Sigmoid colon (tissue), 7 donors: Measurements from ENCODE around the gene TRIM14. TPM values are rescaled to one million over a fixed set of nuclear protein-coding genes. Genes with fewer than 3 reads are reported as not detected.

Experiments used
- DNase-seq: peaks from one replicate; pipeline ENCODE4 v3.0.0-alpha.2; 2019
- H3K27ac ChIP-seq, 4 donors: fragments of 200-600 bp; sonication (generic); one replicate each; pipeline ENCODE4 v1.5.1; 2016 to 2019; ENCODE audit warnings: mild to moderate bottlenecking in 1 of 4
- H3K27me3 ChIP-seq, 3 donors: fragments of 200-600 bp; sonication (generic); one replicate each; pipeline ENCODE4 v1.5.1; 2019; ENCODE audit warnings: mild to moderate bottlenecking in 1 of 3
- H3K36me3 ChIP-seq, 4 donors: fragments of 200-600 bp; sonication (generic); one replicate each; pipeline ENCODE4 v1.5.1; 2016 to 2019
- H3K4me1 ChIP-seq, 4 donors: fragments of 200-600 bp; sonication (generic); one replicate each; pipeline ENCODE4 v1.5.1; 2017 to 2019
- H3K4me3 ChIP-seq, 4 donors: fragments of 200-600 bp; sonication (generic); one replicate each; pipeline ENCODE4 v1.5.1; 2017 to 2019; ENCODE audit warnings: mild to moderate bottlenecking in 2 of 4, moderate library complexity in 1 of 4
- H3K9me3 ChIP-seq, 4 donors: fragments of 200-600 bp in 3 of 4; sonication (generic) in 3 of 4; one replicate each; pipeline versions ENCODE4 v1.5.1 to v1.6.1; 2013 to 2019
- CTCF ChIP-seq, 4 experiments: fragments of 450-650 bp in 3 of 4; fragments of 200-600 bp in 1 of 4; IDR thresholded peaks; one replicate each; pipeline ENCODE4 v1.5.1; 2016 to 2019; ENCODE audit warnings: antibody characterized with exemption in 4 of 4, mild to moderate bottlenecking in 3 of 4, moderate library complexity in 2 of 4
- EP300 ChIP-seq, 4 donors: sonication (generic); formaldehyde crosslinking; IDR thresholded peaks; one replicate each; pipeline ENCODE4 v1.6.1; 2017; ENCODE audit warnings: antibody characterized with exemption in 4 of 4
- POLR2A ChIP-seq, 2 donors: fragments of 450-650 bp; IDR thresholded peaks; one replicate each; pipeline ENCODE4 v1.6.1; 2016; ENCODE audit warnings: antibody characterized with exemption in 2 of 2, mild to moderate bottlenecking in 2 of 2, moderate library complexity in 2 of 2
- POLR2AphosphoS5 ChIP-seq, 4 donors: sonication (generic); formaldehyde crosslinking; IDR thresholded peaks; one replicate each; pipeline ENCODE4 v1.6.1; 2017; ENCODE audit warnings: antibody characterized with exemption in 4 of 4
- WGBS, 2 donors: extraction: QIAGEN DNeasy Blood & Tissue Kit; methylation state at CpG; one replicate each; pipeline ENCODE4 v1.1.7; 2013; 5-methylcytosine and 5-hydroxymethylcytosine counted together
- intact Hi-C: fragments of 100-400 bp; cut with DNase I; formaldehyde crosslinking; loops from one replicate; pipeline ENCODE4 v1.15.1; 2023
- polyA plus RNA-seq, 3 donors: library from polyadenylated mRNA; stranded (reverse); fragments of 200-250 nt; gene quantifications; one replicate each; pipeline ENCODE4 v1.2.3, GENCODE V29; 2013
- total RNA-seq, 4 donors: library from RNA; depleted of rRNA; stranded (reverse); fragments of >200 nt; gene quantifications; one replicate each; pipeline ENCODE4 v1.1.0, GENCODE V29; 2016
- donor health status: healthy with polysubstance abuse.
- donor health status: Bipolar disorder and iron deficiency.
- donor health status: healthy.

The TRIM14 gene
- total and polyA plus RNA-seq, 7 donors = 7.2 to 40.1 (median 13.2) TPM

- Histone ChIP-seq H3K27me3 (no peaks in the 10 kb centered on the region), H3K36me3 (peaks cover 0 to 21% (median 6%) of the 10 kb centered on the region in 4 donors), H3K4me3 (no peak overlapping the region), H3K4me1 (peaks cover 0 to 11% (median 7%) of the 10 kb centered on the region in 4 donors), H3K9me3 (no peaks in the 10 kb centered on the region), H3K27ac (peak overlapping the region in 2 of 4 donors; percentile 18 to 28)
- WGBS, 2 donors = 13 to 33% methylated on average over 13 of the region's 13 CpGs
- intact Hi-C loops = loop anchor here (2.0 to 10.0 kb wide), 2 partner anchors 130 to 188 kb away; no protein-coding TSS in a partner anchor
- TF ChIP-seq CTCF (IDR thresholded peaks at IDR 0.05) = peak in 3 of 4 experiments; percentile 72 to 92 (median 77)
- TF ChIP-seq POLR2A (IDR thresholded peaks at IDR 0.05) = no peak
- no peak for DNase-seq
These were observed 44.7 kb downstream of the TRIM14 start for GRCh38 chr9:98074115-98074990.

- Histone ChIP-seq H3K9me3 (no peaks in the 10 kb centered on the region), H3K36me3 (no peaks in the 10 kb centered on the region), H3K27ac (no peak overlapping the region), H3K27me3 (no peaks in the 10 kb centered on the region), H3K4me3 (no peak overlapping the region), H3K4me1 (peaks cover 0 to 11% (median 7%) of the 10 kb centered on the region in 4 donors)
- intact Hi-C loops = loop anchor here (10.0 kb wide), 1 partner anchor 133 kb away; no protein-coding TSS in a partner anchor
- DNase-seq = no peak
- 17 to 64% methylated on average over 9 of the region's 9 CpGs for WGBS, 2 donors
- no peak for TF ChIP-seq POLR2A (IDR thresholded peaks at IDR 0.05)
- no peak for TF ChIP-seq EP300 (IDR thresholded peaks at IDR 0.05)
- no peak for TF ChIP-seq POLR2AphosphoS5 (IDR thresholded peaks at IDR 0.05)
- no peak for TF ChIP-seq CTCF (IDR thresholded peaks at IDR 0.05)
These were observed 47.3 kb downstream of the TRIM14 start for GRCh38 chr9:98071737-98072136.

GRCh38 chr9:98070704-98071103 is 48.3 kb downstream of the TRIM14 start:
- Histone ChIP-seq H3K27me3 (no peaks in the 10 kb centered on the region), H3K9me3 (no peaks in the 10 kb centered on the region), H3K27ac (no peak overlapping the region), H3K36me3 (peaks cover 0 to 6% (median 0%) of the 10 kb centered on the region in 4 donors), H3K4me3 (no peak overlapping the region), H3K4me1 (peaks cover 0 to 11% (median 7%) of the 10 kb centered on the region in 4 donors)
- no peak for TF ChIP-seq POLR2A (IDR thresholded peaks at IDR 0.05)
- no peak for TF ChIP-seq POLR2AphosphoS5 (IDR thresholded peaks at IDR 0.05)
- TF ChIP-seq EP300 (IDR thresholded peaks at IDR 0.05) = no peak
- no peak for DNase-seq
- 96 to 97% methylated on average over 7 of the region's 7 CpGs for WGBS, 2 donors
- intact Hi-C loops = loop anchor here (10.0 kb wide), 1 partner anchor 134 kb away; no protein-coding TSS in a partner anchor

GRCh38 chr9:98069551-98069950 is 49.5 kb downstream of the TRIM14 start:
- Histone ChIP-seq H3K27ac (no peak overlapping the region), H3K27me3 (no peaks in the 10 kb centered on the region), H3K36me3 (peaks cover 0 to 14% (median under 1%) of the 10 kb centered on the region in 4 donors), H3K9me3 (no peaks in the 10 kb centered on the region), H3K4me1 (peaks cover 0 to 7% (median 6%) of the 10 kb centered on the region in 4 donors), H3K4me3 (no peak overlapping the region)
- no peak for DNase-seq
- TF ChIP-seq EP300 (IDR thresholded peaks at IDR 0.05) (no peak), POLR2A (IDR thresholded peaks at IDR 0.05) (no peak), CTCF (IDR thresholded peaks at IDR 0.05) (no peak), POLR2AphosphoS5 (IDR thresholded peaks at IDR 0.05) (no peak)
- intact Hi-C loops = no loop called here
- WGBS, 2 donors = 93 to 96% methylated on average over 6 of the region's 6 CpGs

DNA sequence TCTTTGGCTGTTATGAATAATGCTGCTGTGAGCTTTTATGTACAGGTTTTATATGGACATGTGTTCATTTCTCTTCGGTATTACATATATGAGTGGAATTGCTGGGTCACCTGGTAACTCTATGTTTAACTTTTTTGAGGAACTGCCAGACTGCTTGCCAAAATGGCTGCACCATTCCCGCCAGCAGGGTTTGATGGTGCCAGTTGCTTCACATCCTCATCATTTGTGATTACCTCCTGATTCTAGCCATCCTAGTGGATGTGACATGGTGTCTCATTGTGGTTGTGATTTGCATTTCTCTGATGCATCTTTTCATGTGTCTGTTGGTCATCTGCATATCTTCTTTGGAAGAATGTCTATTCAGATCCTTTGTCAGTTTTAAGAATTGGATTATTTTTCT is 51.8 kb downstream of the TRIM14 start:
- TF ChIP-seq POLR2A (IDR thresholded peaks at IDR 0.05) (no peak), POLR2AphosphoS5 (IDR thresholded peaks at IDR 0.05) (no peak), EP300 (IDR thresholded peaks at IDR 0.05) (no peak), CTCF (IDR thresholded peaks at IDR 0.05) (no peak)
- H3K36me3 ChIP-seq = peaks cover 0 to 36% (median 9%) of the 10 kb centered on the region in 4 donors
- no peaks in the 10 kb centered on the region for H3K9me3 ChIP-seq
- intact Hi-C loops = no loop called here
- no peak for DNase-seq
- H3K27me3 ChIP-seq = no peaks in the 10 kb centered on the region
- H3K27ac ChIP-seq = no peak overlapping the region
- no peak overlapping the region for H3K4me3 ChIP-seq
- H3K4me1 ChIP-seq = no peaks in the 10 kb centered on the region
- 45 to 73% methylated on average over 2 of the region's 2 CpGs for WGBS, 2 donors
